SW 1271 (cell line): ENCODE measurements around the gene HS3ST1.
"Not testable (repeated sequence)": the region's sequence is repeated elsewhere in the genome, so short reads cannot be mapped to it uniquely, and the experiment has no call there.

Experiments used
- DNase-seq, 2 experiments: peaks; one replicate each; lab custom pipeline; 2025; lab: John Stamatoyannopoulos, UW

Gene HS3ST1

DNA sequence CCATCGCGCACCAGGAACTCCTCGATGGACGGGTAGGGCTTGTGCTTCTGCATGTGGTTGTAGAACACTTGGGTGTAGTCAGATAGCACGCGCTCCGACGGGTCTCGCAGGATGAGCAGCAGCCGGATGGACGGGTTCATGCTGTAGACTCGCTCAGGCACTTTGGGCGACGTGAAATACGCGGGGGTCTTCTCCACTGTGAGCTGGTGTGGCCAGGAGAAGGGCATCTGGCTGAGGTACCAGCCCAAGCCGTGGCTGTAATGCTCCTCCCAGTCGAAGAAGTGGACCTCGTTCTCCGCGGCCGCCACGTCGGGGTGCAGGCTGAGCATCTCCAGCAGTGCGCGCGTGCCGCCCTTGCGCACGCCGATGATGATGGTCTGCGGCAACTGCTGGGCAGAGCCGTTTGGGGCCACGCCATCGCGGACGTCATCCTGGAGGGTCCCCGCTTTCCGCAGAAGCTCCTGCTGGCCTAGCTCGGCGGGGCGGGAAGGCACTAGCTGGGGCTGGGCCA, 29.2 kb downstream of the HS3ST1 start:
- no peak for DNase-seq

DNA sequence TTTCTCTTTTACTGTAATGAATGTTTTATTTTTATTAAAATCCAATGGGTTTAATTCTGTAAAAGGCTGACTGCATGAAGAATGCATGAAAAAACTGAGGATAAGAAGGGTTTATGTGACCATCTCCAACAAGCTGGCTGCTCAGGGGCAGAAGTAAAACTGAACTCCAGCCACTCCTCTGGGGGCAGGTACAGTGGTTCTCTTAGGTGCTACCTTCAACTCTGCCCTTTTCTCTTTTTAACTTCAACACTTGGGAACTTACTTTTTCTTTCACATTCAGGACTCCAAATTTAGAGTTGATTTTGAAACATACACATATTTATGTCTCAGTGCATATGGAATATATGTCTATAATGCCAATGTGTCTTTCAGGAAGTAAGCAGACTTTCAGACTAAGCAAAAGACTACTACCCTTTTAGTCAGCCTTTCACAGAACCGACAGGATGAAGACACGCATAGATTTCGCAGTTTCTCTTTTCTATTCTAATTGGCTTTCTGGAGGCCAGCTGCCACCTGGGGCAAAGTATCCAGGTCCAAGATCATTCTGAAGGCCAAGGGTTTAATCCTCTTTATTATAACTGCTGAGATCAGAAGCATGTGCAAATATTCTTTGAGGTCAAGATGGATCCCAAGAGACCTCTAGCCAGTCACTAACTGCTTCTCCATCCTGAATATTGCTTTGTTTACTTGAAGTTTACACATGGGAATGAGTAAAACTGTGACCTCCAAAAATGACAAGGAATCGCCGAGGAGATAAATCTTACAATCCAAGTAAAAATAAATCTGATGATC, 30.7 kb downstream of the HS3ST1 start:
- no peak for DNase-seq

DNA sequence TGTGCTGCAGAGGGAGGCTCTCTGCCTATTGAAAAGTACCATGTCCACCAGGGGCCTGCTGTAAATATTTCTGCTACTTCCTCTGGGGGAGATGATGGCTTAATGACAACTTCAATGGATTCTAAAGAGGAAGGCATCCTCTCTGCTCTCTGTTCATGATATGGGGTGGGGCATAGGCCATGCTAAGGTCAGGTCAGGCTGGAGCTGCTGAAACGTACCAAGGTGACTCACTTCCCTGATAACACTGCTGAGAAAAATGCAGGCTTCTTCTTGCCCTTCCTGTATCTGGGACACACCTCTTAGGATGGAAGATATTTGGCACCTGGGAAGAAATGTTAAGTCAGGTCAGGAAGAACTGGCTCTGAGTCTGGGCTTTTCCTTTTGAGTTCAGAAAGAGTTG, 31.5 kb downstream of the HS3ST1 start:
- peak; percentile 39 to 76 for DNase-seq

DNA sequence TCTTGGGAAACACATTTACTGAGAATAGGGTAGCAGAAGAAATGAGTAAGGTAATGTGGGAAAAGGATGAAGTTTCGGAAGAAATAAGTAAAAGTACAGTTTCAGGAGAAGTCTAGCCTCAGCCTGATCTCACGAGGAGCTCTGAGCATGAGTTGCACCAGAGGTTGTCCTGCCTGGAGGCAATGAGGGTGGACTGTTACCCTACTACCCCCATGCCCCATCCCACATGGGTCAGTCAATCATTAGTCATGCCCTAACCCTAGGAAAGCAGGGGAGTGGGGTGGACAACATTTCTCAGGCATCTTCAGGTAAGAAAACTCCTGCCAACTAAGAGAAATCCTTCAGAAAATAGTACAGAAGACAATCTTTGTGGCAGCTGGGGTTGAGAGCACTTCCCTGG, 35.1 kb downstream of the HS3ST1 start:
- DNase-seq, result no peak

DNA sequence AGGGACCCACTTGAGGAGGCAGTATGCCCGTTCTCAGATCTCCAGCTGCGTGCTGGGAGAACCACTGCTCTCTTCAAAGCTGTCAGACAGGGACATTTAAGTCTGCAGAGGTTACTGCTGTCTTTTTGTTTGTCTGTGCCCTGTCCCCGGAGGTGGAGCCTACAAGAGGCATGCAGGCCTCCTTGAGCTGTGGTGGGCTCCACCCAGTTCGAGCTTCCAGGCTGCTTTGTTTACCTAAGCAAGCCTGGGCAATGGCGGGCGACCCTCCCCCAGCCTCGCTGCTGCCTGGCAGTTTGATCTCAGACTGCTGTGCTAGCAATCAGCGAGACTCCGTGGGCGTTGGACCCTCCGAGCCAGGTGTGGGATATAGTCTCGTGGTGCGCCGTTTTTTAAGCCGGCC, 44.6 kb downstream of the HS3ST1 start:
- not testable (repeated sequence) for DNase-seq

DNA sequence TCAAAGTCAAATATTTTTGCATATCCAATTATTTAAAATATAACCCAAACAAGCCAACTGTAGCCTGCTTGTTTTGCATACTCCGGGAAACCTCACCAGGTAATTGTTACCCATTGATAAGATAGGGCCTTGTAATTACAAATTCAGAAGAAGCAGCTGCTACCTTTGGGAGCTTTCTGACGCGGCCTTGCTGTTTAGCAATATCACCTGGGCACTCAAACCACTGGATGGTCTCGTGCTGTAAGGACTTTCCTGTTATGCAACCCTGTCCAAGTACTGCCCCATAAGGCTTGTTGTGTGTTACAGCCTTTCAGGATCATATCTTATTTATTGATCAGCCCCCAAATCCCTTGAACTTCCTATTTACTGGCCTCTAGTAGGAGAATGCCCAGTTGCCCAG, 52.1 kb downstream of the HS3ST1 start:
- DNase-seq, result no peak

DNA sequence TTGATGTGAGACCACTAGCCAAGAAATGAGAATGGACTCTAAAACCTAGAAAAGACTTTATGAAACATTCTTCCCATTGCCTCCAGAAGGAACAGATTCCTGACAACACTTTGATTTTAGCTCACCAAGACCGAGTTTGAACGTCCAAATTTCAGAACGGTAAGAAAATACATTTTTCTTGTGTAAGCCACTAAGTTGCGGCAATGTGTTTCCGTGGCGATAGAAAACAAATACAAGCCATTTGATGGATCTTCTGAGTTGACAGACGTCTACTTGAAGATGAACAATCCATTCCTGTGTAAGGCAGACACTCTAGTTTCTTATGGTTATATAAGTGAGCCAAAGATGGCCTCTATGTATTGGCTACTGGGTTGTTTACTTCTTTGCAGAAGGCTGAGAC, 52.5 kb downstream of the HS3ST1 start:
- DNase-seq, result no peak

DNA sequence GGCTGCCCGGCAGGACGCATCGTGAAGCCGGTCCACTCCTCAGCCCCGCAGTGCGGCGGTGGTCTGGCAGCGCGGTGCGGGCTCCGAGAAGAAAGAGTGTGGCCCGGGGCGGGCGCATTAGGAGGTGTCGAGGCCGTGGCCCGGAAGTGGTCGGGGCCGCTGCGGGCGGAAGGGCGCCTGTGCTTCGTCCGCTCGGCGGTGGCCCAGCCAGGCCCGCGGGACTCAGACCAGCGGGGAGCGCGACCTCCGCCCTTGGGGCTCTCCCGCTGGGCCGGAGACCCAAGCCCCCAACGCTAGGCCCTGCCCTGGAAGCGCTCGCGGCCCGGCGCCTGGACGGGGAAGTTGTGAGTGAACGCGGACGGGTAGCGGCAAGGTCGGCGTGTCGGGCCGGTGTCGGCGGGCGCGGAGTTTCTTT, 60.0 kb downstream of the HS3ST1 start:
- no peak for DNase-seq

DNA sequence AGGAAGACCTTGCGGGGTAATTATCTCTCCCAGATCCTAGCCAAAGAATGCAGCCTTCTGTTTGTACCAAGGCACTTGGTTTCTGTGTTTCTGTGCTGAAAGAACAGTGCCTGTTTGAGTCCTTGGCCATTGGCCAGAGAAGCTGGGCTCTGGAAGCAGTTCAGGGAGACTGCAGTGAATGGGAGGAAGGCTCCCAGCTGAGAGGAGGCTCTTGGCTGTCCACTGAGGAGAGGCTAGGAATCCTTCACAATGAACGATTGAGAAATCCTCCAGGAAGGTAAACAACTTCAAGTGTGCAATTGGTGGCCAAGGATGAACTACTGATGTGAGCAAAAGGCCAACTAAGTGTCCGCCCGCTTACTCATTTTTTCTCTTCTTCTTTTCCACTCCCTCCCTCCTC, 61.3 kb downstream of the HS3ST1 start:
- DNase-seq, result no peak

DNA sequence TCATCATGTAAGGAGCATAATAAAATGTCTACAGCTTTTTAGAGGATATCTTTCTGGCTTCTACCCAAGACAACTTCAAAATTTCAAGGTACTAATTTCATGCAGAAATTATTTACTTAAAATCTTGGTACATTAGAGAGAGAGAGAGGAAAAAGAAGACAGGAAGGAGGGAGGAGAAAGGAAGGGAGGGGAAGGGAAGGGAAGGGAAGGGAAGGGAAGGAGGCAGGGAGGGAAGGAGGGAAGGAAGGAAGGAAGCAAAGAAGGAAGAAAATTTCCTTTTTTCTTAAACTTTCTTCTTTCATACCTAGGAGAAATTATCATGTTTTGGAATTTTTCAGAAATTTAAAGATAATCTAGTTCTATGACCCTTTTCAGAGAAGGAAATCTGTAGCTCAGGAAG, 61.8 kb downstream of the HS3ST1 start:
- no peak for DNase-seq

DNA sequence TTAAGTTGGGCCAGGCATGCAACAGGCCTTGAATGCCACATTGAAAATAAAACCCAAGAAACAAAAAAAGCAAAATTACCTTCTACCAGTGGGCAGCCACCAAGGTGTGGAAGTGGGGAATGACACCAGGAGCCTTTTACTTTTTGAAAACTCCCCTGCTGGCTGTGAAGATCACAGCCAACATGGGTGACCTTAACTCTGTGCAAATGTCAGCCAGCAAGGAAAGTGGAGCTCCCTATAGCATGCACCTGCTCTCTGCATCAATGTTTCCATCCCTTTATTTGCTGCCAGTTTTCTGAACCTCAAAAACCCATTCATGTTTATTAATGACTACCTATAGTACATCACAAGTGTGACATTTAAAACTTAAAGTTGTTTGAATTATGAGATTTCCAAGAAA, 63.7 kb downstream of the HS3ST1 start:
- DNase-seq, result no peak

DNA sequence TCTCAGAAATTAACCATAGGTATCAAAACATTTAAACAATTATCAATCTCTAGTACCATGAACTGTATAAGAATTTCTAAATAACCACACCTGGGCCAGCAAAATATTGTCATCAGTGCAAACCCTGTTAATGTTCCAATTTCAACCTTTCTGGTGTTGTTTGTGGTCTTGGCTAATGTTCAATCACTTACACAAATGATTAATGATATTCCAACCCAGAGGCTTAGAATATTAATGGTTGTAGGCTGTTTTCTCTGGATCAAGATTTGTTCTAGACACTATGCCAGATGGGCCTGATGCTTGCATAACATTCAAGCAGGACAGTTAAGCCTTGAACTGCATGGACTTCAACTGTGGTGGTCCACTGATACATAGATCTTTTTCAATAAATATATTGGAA, 69.1 kb downstream of the HS3ST1 start:
- no peak for DNase-seq

DNA sequence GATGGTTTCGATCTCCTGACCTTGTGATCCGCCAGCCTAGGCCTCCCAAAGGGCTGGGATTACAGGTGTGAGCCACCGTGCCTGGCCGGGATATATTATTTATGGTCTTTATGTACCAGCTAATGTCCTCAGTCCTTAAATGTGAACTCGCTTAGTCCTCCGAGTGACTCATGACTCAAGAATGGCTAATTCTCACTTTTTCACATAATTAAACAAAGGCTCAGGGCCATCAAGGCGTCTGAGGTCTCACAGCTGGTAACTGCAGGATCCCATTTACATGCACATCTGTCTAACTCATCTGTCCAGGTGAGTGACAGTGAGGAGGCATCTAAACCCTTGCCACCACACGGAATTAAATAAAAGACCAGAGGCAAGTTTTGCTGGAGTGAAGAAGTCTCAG, 73.5 kb downstream of the HS3ST1 start:
- DNase-seq, result no peak

DNA sequence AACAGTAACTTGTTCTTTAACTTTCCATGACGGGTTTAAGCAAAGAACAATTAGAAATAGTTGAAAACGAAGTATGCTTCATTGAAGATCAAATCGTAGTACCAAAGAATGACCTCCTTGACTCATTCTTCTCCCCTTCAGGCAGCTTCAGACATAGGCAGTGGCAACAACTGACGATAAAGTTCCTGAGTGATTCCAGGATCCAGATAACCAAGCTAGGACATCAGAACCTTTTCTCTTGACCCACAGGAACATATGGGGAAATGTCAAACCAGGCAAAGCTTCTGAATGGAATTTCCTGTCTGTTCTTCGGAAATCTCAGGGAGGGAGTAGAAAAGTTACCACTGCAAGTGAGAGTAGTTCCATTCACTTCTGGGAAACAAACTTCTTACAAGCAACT, 74.2 kb downstream of the HS3ST1 start:
- no peak for DNase-seq

DNA sequence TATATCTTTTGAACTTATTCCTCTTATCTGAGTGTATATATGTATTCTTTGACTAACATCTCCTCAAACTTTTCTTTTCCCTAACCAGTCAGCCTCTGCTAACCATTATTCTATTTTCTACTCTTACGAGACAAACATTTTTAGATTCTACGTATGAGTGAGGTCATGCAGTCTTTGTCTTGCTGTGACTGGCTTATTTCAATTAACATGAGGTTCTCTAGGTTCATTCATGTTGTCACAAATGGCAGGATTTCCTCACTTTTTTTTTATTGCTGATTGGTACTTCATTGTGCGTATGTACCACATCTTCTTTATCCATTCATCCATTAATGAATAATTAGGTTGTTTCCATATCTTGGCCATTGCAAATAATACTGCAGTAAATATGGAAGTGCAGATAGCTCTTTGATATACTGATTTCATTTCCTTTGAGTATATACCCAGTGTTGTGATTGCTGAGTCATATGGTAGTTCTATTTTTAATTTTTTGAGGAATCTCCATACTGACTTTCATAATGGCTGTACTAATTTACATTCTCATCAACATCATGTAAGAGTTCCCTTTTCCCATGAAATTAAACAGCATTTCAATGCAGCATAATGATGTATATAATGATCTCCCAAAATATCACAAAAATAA, 80.1 kb downstream of the HS3ST1 start:
- no peak for DNase-seq

DNA sequence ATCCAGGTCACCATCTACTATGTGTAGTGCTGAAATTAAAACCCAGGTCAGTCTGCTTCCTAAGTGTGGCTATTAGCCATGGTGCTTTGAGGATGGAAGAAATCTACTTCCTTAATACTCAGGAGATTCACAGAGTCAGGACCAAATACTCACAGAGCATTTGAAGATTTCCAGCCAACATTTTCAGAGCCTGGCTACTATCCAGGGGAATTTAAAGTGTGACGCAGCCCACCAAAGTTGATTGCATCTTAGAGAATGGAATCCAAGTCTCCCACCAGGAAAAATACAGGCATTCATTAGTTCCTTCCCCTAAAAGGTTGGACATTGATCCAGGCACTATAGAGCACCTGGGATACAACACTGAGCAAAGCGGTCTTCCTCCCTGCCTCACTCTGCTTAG, 83.8 kb downstream of the HS3ST1 start:
- DNase-seq, result no peak

DNA sequence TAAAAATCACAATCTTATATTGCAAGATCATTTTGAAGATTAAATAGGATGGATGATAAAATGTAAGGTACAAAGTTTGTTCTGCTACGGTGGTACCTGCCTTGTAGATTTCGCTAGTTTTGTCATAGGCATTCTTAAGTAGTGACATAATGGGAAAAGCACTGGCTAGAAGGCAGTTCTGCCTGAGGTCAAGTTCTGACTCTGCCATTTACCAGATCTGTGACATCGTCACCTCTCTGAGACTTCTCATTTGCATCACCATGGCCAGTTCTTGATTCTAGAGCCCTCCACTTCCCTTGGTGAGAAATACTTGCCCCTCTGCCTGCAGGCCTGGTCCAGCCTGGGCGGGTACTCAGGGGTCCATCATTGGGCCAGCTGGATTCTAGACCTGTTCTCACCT, 85.2 kb downstream of the HS3ST1 start:
- DNase-seq, result no peak
